Measurements from ENCODE around the gene KCNQ5. TPM values are rescaled to one million over a fixed set of nuclear protein-coding genes. Genes with fewer than 3 reads are reported as not detected.

The KCNQ5 gene
- total RNA-seq, 2 donors from 2014 or later = 0.67 TPM; not detected in 1

DNA sequence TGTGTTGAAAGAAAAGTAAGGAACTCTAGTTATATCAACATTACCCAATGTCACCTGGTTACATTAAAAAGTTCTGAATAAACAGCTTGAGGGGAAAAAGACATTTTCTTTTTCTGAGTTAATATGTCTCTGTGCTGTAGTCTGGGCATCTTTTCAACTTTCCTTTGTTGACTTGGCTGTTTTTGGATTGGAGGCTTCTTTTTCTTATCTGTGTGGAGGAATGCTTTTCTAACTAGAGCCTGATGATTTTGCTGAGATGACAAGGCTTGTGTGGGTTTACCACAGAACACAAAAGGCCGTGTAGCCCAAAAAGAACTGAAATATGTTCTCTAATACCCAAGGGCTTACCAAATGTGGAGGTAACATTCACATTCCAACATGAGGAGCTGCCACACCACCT, 161.8 kb downstream of the KCNQ5 start:
- no peaks in the 10 kb centered on the region for H3K36me3 ChIP-seq
- no peaks in the 10 kb centered on the region for H3K4me1 ChIP-seq
- no peaks in the 10 kb centered on the region for H3K9me3 ChIP-seq
- no peaks in the 10 kb centered on the region for H3K27me3 ChIP-seq
- no peak for DNase-seq (ENCODE audit: low spot score)
- H3K27ac ChIP-seq = no peak overlapping the region
- TF ChIP-seq, protein P1, sequence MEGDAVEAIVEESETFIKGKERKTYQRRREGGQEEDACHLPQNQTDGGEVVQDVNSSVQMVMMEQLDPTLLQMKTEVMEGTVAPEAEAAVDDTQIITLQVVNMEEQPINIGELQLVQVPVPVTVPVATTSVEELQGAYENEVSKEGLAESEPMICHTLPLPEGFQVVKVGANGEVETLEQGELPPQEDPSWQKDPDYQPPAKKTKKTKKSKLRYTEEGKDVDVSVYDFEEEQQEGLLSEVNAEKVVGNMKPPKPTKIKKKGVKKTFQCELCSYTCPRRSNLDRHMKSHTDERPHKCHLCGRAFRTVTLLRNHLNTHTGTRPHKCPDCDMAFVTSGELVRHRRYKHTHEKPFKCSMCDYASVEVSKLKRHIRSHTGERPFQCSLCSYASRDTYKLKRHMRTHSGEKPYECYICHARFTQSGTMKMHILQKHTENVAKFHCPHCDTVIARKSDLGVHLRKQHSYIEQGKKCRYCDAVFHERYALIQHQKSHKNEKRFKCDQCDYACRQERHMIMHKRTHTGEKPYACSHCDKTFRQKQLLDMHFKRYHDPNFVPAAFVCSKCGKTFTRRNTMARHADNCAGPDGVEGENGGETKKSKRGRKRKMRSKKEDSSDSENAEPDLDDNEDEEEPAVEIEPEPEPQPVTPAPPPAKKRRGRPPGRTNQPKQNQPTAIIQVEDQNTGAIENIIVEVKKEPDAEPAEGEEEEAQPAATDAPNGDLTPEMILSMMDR (IDR thresholded peaks at IDR 0.05) = no peak
- H3K4me3 ChIP-seq = no peak overlapping the region

DNA sequence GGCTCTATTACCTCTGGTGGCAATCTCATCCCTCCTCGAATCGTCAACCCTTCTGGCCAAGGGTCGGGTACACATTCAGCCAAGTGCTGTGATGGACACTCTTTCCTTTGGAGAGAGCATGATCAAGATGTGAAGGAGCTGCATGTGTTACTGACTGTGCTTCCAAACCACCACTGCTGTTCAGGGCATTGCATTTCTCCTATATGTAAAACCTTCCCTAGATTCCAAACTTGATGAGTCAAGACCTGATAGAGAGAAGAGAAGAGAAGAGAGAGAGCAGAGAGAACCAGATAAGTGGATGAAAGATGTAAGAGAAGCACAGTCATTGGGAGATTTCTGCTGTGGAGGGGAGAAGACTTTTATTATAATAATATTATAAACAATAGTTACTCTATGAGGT, 162.2 kb downstream of the KCNQ5 start:
- Histone ChIP-seq H3K4me1 (no peaks in the 10 kb centered on the region), H3K9me3 (no peaks in the 10 kb centered on the region), H3K36me3 (no peaks in the 10 kb centered on the region), H3K27me3 (no peaks in the 10 kb centered on the region), H3K4me3 (no peak overlapping the region), H3K27ac (no peak overlapping the region)
- DNase-seq (ENCODE audit: low spot score) = no peak
- TF ChIP-seq, protein P1 (IDR thresholded peaks at IDR 0.05) = no peak

DNA sequence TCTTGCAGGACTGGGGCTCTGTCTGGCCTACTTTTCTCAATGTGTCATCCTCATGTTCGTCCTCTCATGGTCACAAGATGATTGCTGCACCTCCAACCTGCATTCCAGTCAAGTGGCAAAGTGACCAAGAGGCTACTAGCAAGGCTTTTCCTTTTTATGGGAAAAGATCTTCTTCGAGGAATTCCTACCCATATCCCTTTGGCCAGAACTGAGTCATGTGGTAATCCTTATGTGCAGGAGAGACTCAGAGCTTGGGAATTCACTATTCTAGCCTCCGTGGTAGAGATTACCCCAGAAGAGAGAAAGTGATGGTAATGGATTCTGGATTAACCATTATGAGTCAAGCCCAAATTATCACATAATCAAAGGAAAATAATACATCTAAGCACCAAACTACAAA, 162.7 kb downstream of the KCNQ5 start:
- H3K36me3 ChIP-seq = no peaks in the 10 kb centered on the region
- TF ChIP-seq, protein P1 (IDR thresholded peaks at IDR 0.05) = no peak
- no peak for DNase-seq (ENCODE audit: low spot score)
- no peaks in the 10 kb centered on the region for H3K9me3 ChIP-seq
- no peaks in the 10 kb centered on the region for H3K4me1 ChIP-seq
- no peaks in the 10 kb centered on the region for H3K27me3 ChIP-seq
- H3K4me3 ChIP-seq = no peak overlapping the region
- H3K27ac ChIP-seq = no peak overlapping the region

DNA sequence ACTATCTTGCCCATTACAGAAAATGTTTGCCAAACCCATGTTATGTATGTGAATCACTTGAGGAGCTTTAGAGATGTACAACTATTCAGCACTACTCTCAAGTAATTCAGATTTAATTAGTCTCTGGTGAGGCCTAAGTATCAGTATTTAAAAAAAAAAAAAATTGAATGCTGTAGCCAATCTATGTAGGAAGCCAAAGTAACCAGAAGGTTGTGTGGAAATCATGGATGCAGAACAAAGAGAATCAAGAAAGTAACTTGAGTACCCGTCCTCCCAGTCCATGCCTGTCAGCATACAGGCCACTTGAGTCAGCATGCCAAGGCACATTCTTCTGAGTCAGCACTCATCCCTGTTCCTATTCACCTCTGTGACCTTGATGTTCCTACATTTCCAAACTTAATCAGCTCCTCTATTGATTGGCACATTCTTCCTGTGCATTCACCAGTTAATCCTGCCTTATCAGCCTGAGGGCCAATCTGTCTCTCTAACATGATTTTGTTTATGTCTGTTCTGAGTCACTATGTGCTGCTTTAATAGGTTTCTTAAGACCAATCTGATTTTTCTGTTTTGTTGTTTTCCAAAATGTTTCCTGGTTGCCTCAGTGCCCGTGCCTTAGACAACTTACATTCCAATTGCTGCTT, 165.6 kb downstream of the KCNQ5 start:
- TF ChIP-seq, protein P1 (IDR thresholded peaks at IDR 0.05) = no peak
- no peak for DNase-seq (ENCODE audit: low spot score)
- Histone ChIP-seq H3K9me3 (no peaks in the 10 kb centered on the region), H3K27me3 (no peaks in the 10 kb centered on the region), H3K36me3 (no peaks in the 10 kb centered on the region), H3K4me1 (no peaks in the 10 kb centered on the region), H3K27ac (no peak overlapping the region), H3K4me3 (no peak overlapping the region)

DNA sequence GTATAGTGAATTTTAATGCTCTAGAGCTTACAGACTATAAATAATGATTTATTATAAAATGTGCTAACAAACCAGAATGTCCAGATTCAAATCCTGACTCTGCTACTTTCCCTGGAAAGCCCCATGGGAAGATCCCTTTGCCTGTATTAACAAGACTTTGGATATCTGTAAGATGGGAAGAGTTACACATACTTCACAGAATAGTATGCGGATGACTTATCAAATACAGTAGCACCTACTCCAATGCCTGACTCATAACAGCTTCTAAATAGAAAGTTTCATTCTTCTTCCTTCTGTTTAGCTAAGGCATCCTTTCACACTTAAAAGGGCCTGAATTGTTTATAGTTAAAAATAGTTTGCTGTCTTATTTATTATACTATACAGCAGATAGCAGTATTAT, 166.3 kb downstream of the KCNQ5 start:
- Histone ChIP-seq H3K27me3 (no peaks in the 10 kb centered on the region), H3K4me1 (no peaks in the 10 kb centered on the region), H3K27ac (no peak overlapping the region), H3K9me3 (no peaks in the 10 kb centered on the region), H3K36me3 (no peaks in the 10 kb centered on the region), H3K4me3 (no peak overlapping the region)
- DNase-seq (ENCODE audit: low spot score) = no peak
- TF ChIP-seq, protein P1 (IDR thresholded peaks at IDR 0.05) = no peak

DNA sequence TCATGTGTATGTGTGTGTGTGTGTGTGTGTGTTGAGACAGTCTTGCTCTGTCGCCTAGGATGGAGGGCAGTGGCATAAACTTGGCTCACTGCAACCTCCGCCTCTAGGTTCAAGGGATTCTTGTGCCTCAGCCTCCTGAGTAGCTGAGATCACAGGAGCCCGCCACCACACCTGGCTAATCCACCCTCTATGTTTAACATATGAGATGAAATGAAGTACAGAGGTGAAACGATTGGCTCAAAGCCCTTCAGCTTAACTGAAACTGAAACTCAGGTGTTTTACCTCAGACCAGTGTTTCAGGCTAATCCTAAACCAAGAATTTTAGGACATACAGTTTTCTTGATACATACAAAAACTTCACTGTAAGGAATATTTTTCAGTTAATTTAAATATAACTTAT, 167.3 kb downstream of the KCNQ5 start:
- H3K27ac ChIP-seq = no peak overlapping the region

More for the DNA sequence above, 167.3 kb downstream of the KCNQ5 start:
- Histone ChIP-seq H3K9me3 (no peaks in the 10 kb centered on the region), H3K36me3 (no peaks in the 10 kb centered on the region), H3K4me1 (no peaks in the 10 kb centered on the region), H3K4me3 (no peak overlapping the region), H3K27me3 (no peaks in the 10 kb centered on the region)
- no peak for DNase-seq (ENCODE audit: low spot score)
- TF ChIP-seq, protein P1 (IDR thresholded peaks at IDR 0.05) = no peak
